NK-92 treated with Interleukin-12 subunit alpha and Interleukin-12 subunit beta, amount 100 ng/mL, for 24 hours (cell line): ENCODE results near the gene PRIM1.
A peak's percentile ranks its signal among the peaks of the same experiment; 100 is the strongest.
"Not testable (repeated sequence)": the region's sequence is repeated elsewhere in the genome, so short reads cannot be mapped to it uniquely, and the experiment has no call there.

Source experiments
- DNase-seq: peaks from one replicate; lab custom pipeline; 2025; lab: John Stamatoyannopoulos, UW

PRIM1 gene

DNA sequence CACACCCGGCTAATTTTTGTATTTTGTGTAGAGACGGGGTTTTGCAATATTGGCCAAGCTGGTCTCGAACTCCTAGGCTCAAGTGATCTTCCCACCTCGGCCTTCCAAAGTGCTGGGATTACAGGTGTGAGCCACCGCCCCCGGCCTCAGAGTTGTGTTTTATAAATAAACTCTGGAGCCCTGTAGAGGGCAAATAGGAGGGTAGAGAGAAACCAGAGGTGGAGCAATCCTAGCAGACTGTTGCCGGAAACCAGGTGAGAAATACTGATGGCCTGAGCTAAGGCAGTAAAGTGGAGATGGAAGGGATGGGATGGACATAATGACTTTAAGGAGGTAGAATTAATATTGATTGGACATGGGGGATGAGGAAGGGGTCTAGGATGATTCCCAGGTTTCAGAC, 8.3 kb upstream of the PRIM1 start:
- DNase-seq = no peak

DNA sequence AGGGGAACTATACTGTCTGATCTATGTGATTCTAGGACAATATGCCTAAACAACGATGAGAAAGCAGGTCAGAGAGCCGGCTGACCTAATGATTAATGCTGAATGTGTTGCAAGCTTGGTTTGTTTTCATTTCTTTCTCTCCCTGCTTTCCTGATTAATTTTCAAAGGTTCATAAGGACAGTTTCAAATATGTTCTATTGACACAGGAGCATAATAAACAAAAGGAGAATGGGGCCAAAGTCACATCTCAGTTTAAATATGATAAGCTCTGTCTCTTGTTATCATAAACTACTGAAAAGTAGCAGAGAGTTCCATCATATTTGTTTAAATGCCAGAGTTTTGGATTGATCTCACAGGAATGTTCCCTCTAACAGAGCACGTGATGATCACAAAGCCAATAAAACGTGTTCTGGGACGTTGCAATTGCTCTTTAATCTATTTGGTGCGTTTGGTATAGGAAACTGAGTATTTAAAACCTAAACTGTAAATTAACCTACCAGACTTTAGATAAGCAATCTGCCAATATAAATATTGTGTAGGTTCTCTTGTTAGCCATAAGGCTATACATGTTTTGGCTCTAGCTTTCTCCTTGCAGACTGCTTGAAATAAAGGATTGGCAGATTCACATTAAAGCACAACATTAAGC, 7.3 kb upstream of the PRIM1 start:
- no peak for DNase-seq

DNA sequence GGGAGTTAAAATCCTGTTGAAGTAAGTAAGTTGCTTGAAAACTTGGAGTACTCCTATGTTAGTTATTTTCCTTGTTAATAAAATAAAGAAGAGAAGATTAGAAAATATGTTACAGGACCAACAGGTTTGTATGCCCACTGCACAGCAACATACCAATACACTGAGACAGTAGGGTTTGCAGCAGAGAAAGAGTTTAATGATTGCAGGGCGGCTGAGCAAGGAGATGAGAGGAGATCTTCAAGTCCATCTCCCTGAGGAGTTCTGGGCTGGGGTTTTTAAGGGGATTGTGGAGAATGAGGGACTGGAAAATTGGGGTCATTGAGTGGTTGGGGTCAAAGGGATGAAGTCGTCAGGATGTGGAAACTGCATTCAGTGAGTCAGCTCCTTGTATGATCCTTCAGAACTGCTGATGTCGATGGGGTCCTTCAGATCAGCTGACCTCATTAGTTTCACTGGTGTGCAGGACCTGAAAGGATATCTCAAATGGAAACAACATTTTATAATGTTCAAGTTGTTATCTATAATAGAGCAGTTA, 6.7 kb upstream of the PRIM1 start:
- DNase-seq = no peak

DNA sequence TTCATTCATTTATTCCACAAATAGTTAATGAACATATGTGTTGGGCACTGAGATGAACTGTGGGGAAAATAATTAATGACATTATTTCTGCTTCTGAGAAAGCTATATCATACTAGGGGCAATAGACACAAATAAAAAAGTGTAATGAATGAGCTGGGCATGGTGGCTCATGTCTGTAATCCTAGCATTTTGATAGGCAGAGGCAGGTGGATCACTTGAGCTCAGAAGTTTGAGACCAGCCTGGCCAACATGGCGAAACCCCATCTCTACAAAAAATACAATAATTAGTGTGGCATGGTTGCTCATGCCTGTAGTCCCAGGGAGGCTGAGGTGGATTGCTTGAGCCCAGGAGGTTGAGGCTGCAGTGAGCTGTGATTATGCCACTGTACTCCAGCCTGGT, 5.8 kb upstream of the PRIM1 start:
- DNase-seq = not testable (repeated sequence)

DNA sequence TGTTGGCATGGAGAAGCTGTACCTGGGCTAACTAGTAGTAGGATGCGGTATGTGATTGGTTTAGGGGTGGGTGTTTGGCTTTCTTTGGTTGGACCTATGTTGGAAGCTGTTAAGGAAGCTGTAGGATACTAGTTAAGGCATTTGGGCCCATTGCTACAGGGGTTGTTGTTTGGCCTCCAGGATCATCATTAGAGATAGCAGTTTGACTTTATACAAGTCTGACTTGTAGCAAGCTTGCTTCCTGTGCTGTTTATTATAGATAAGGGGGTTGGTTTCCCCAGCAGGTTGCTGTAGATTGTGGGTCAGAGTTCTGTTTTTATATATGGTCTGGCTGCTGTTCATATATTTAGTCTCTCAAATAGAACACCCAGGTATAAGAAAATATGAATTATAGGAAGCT, 1.4 kb upstream of the PRIM1 start:
- DNase-seq = no peak

DNA sequence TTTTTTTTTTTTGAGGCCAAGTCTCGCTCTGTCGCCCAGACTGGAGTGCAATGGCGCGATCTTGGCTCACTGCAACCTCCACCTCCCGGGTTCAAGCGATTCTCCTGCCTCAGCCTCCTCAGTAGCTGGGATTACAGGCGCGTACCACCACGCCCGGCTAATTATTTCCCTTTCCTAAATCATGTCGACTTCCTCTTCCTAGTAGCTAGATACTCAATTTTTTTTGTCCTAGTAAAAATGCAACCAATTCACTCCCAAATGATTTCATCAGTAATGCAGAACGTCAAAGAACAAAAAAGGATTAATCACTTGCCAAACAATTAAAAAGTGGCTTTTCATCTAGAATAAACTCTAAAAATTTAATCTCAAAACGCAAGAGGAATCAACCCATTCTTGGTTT, 1.5 kb downstream of the PRIM1 start:
- not testable (repeated sequence) for DNase-seq

DNA sequence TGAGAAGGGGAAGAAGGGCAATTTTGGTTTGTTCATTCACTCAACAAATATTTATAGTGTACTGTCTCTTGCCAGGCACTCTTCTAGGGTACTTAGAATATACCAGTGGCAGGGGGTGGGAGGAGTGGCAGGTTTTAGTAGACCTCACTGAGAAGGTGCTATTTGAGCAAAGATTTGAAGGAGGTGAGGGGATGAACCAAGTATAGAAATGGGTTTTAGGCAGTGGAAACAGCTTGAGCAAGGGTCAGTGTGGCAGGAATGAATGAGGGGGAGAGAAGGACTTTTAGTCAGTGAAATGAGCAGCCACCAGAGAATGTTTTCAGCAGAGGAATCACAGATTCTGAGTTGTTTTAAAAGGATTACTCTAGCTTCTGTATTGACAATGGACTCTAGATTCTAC, 2.3 kb downstream of the PRIM1 start:
- DNase-seq = no peak

DNA sequence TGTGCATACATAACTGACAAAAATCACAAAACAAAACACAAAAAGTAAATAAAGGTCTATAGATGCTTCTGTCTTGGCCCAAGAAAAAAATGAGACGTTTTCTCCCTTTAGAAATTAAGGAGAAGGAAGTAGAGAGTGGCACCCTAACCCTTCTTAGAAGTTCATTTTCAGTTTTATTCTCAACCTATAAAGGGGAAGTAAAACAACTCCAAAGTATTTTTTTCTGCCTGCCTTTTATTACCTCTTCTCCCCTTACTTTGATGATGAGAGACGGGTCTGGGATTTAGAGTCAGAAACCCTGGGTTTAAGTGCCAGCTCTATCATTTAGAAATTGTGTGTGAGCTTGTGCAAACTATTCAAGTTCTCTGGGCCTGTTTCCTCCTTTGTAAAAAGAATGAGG, 2.8 kb downstream of the PRIM1 start:
- no peak for DNase-seq

DNA sequence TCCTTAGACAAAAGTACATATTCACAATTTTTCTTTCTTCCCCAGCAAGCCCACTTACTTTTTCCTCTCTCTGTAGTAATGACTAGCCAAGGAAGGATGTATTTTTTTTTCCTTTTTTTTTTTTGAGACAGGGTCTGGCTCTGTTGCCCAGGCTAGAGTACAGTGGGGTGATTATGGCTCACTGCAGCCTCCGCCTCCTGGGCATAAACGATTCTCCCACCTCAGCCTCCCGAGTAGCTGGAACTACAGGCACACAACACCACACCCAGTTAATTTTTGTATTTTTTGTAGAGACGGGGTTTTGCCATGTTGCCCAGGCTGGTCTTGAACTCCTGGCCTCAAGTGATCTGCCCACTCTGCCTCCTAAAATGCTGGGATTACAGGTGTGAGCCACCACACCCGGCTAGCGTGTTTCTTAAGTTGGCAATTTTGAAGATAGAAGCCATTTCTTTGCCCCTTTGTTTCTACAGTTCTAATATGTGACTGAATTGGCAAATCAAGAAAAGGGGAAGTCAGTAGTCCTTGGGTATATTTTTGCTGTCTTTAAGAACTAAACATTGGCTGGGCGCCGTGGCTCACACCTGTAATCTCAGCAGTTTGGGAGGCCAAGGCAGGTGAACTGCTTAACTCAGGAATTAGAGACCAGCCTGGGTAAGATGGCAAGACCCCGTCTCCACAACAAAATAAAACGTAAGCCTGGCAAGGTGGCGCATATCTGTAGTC, 23.8 kb downstream of the PRIM1 start:
- no peak for DNase-seq

DNA sequence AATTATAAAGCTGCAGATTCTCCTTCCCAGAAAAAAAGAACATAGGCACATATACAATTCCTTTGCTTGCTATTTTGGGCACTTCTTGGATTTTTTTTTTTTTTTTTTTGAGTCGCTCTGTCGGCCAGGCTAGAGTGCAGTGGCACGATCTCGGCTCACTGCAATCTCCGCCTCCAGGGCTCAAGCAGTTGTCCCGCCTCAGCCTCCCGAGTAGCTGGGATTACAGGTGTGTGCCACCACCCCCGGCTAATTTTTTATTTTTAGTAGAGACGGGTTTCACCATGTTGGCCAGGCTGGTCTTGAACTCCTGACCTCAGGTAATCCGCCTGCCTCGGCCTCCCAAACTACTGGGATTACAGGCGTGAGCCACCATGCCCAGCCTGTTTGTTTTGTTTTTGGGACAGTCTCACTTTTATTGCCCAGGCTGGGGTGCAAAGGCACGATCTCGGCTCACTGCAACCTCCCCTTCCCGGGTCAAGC, 25.9 kb downstream of the PRIM1 start:
- not testable (repeated sequence) for DNase-seq

DNA sequence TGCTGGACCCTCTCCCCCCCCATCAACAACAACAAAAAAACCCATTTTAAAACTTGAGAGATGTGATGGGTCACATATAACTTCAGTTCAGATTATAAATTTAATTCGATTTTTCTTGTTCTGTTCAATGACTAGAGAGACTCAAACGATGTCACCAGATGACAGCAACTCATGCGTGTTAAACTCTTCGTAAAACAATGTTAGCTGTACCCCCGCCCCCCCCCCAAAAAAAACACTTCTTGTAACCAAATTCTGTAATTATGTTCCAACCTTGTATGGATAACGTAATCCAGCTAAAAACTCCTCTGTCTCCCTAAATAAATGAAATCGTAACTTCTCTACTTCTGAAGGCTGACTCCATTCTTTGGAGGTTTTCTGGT, 26.4 kb downstream of the PRIM1 start:
- DNase-seq = no peak

DNA sequence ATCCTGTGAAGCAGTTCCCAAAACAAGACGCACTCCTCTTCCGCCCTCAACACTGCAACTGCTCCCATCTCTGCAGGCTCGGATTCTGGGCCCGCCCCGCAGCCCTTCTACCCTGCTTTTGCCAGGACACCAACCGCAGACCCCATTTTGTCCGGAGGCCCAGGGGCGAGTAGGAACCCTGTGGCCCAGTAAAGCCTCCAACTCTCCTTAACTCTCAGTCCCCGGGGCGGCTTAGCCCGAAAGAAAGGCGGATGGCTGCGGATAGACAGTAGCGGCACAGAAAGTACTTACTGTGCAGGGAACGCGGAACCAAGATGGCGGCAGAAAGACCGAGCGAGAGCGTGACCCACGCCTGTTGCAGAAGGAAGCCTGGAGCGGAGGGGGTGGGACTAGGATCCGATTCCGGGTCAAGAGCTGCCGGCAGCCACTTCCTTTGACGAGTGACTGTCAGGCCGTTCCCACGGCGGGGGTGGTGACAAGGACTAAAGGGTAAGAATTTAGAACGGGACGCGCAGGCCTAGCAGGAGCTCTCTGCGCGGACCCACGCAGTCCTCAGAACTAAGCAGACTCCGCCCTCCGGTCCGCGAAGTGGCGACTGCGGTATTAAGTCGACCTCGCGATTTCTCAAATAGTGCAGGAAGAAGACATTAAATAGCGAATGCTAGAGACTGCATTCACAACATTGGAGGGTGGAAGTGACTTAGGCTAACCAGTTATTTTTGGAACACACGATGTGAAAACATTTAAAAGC, 27.0 kb downstream of the PRIM1 start, which contains the start of gene NACA:
Gene NACA (minus strand): TSS at position 328 of the 751 bp plus-strand sequence. CDS start 778 bp downstream, outside the sequence.
- peak; percentile 95 for DNase-seq

DNA sequence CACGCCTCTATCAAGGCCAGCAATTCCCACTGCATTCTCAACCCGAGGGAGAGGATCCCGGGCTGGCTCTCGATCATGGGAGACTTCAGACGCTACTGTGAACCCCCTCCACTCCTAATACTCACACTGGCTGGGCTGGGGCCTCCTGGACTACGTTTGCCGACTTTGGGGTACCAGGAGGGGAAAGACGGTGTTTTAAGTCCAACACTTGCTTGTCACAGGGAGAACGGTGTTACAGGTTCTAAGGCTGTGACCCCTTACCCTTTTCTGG, 27.5 kb downstream of the PRIM1 start:
- no peak for DNase-seq

DNA sequence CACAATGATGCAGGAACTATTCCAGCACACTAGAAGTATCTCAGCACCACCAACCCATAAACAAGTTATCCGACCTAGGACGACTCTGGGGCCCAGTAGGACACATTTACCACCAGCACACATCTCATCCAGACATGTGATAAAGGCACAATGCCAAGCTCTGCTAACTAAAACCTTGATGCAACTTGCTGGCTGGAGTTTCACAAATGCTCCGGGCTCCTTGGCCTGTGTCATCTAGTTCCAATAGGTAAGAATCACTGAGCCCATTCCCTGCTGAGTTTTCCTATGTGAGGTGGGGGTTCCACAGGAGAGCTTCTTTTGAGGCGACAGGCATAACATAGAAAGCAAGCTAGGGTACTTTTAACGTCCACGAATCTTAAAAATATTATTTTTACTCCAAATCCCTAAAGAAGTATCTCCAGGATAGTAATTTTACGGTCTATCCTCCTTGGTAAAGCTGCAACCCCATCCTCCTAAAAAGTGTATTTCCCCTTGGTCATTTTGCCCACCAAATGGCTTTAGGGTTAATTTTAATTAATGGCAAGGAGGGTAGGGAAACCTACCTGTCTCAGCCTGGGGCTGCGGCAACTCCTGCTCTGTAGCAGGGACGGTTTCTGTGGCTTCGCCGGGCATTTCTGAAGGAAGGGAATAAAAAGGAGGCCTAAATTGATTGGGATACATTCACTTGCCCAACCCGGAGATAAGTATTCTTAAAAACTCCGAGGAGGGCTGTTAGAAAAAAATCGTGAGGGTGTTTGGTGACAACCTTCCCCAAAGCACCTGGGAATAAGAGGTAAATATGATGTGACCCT, 28.0 kb downstream of the PRIM1 start:
- DNase-seq = no peak

DNA sequence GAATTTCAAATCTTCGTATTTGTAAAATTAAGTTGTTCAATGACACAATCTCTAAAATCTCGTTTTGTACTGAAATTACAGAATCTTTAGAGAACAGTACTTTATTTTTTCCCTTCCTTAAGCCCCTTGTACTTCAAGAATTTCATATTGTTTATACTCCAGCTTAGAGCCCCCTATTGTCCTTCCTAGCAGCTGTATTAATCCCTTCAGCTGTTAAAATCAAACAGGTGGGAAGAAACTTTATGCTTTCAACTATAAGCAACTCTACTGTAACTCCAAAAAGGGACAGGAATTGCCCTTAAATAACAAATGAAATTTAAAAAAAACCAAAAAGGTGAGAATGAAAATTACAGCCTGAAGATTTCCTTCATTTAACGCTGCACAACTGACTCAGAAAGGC, 28.8 kb downstream of the PRIM1 start:
- DNase-seq = no peak

DNA sequence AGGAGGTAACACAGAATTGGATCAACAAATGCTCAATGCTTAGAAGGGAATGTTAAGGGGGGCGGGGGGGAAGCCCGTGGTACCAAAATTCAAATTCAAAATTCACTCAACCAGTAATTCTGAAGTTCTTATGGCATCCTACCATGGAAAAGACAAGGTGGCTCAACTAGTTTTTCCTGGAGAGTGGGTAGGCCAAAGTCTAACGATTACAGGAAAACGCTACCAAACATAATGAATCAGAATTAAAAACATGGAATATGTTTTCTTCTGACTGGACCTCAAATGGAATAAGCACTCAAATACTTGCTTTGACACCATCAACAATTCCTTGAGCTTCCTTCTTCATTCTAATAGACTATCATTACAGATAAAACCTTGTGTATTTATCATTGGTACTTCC, 29.3 kb downstream of the PRIM1 start:
- no peak for DNase-seq

DNA sequence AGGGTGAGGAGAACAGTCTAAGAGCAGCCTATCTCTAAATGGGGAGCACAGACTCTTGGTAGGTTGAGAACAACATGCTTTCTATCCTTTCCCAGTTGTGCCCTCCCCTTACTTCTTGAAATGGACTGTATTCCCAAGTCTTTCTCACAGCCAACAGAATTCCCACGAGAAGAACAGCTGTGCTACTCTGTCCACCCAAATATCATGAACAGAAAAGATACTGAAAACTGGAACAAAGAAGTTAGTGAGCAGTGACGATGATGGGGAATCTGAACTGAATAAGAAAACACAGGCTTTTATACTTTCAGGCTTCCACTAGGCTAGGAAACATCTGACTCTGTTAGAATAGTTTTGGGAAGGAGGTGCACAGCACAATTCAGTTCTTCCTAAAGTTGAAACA, 30.4 kb downstream of the PRIM1 start:
- DNase-seq = no peak

DNA sequence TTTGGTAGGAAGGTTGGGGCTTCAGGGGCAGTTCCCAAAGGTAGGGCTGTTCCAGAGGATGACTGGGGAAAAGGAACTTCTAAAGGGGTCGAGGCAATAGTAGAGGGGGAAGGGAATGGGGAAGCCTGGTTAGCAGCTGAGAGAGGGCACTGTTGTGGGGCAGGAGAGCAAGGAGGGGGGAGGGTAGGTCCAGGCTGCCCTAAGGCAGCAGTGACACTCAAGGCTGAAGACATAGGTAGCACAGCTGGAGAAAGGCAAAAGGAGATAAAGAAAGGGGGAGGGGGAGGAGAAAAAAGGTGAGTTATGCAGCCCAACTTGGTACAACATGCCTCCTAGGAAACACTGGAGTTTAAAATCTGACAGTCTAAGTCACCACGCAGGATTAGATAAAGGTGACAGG, 30.9 kb downstream of the PRIM1 start:
- DNase-seq = no peak

DNA sequence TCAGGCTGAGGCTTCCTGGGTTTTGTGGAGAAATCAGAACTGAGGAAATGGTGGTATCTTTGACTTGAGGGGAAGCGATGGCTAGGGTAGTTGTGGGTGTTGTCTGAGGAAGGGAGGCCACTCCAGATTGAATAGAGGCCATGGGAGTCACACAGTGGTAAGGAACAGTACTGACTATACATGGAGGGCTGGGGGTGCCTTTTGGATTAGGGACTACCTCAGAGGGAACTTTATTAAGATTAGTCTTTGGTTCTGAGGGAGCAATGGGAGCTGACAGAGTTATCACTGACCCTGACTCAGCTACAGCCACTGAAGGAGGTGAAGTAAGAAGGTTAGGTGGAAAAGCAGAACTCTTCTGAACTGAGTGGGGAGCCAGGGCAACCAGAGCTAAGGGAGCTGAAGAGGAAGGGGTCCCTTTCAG, 31.4 kb downstream of the PRIM1 start:
- DNase-seq = no peak

DNA sequence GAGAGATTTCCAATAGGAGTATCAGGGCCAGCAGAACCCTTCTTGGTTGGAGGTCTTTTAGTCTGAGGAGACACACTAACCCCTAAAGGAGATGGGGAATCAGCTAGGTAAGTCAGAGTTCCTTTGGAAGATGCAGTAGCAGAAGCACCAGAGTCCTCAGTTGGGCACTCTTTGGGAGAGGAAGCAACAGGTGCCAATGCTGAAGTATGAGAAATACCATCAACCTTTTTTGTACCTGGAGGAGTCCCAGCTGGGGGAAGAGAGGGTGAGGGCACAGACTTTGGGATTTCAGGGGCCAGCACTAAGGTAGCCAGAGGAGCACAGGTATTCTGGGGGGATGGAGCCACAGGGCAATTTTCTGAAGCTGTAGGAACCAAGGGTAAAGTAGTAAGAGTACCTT, 33.1 kb downstream of the PRIM1 start:
- DNase-seq = no peak

DNA sequence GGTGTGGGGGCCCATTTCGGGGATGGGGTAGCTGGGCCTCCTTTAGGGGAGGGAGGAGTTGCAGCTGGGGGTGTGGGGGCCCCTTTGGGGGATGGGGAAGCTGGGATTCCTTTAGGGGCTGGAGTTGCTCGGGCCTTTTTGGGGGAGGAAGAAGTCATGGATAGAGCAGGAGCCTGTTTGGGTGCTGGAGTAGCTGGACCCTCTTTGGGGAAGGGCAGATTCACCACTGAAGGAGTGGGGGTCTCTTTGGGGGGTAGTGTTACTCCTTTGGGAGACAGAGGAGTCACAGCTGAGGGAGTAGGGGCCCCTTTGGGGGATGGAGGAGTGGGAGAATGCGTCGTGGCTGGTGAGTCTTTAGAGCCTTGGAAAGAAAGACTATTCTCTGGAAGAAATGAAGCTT, 33.5 kb downstream of the PRIM1 start:
- DNase-seq = no peak

DNA sequence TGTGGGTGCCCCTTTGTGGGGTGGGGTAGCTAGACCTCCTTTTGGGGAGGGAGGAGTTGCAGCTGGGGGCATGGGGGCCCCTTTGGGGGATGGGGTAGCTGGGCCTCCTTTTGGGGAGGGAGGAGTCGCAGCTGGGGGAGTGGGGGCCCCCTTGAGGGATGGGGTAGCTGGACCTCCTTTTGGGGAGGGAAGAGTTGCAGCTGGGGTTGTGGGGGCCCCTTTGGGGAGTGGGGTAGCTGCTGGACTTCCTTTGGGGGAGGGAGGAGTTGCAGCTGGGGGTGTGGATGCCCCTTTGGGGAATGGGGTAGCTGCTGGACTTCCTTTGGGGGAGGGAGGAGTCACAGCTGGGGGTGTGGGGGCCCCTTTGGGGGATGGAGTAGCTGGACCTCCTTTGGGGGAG, 34.0 kb downstream of the PRIM1 start:
- DNase-seq = no peak
